ENCODE results near the gene CDK5RAP1.
"Not testable (repeated sequence)": the region's sequence is repeated elsewhere in the genome, so short reads cannot be mapped to it uniquely, and the experiment has no call there.

CDK5RAP1 gene

GRCh38 chr20:33418033-33418432 is 16.7 kb upstream of the CDK5RAP1 start:
- FAIRE-seq, result no peak

DNA sequence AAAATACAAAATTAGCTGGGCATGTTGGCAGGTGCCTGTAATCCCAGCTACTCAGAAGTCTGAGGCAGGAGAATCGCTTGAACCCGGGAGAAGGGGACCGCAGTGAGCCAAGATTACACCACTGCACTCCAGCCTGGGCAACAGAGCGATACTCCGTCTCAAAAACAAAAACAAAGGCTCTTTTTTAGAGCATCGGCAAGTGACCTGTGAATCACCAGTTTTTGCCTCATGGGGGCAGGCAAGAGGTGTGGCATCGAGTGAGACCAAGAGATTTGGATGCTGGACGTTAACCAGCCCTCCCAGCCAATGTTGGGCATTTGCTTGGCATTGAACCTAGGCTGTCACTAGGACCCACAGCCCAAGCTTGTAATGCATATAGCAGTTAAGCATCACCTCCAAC is 14.6 kb upstream of the CDK5RAP1 start:
- no peak for FAIRE-seq

GRCh38 chr20:33412484-33412838 is 11.1 kb upstream of the CDK5RAP1 start:
- FAIRE-seq, result no peak

- no peak for FAIRE-seq
Measured at GRCh38 chr20:33411711-33412483, 10.6 kb upstream of the CDK5RAP1 start.

DNA sequence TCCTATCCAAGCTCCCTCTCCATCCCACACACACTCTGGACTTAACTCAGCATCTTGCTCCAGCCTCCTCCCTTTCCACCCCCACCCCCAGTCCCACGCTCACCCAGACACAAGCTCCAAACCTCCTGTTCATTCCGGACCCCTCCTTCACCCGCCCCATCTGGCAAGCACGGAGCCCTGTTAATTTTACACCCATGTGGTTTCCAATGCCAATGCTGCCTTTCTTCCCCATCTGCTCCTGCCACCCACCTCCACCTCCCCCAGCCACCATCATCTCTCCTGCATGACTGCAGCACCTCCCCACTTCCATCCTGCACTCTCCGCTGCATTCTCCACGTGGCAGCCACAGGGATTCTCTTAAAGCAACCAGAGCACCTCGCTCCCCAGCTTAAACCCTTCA is 9.9 kb upstream of the CDK5RAP1 start:
- no peak for FAIRE-seq

DNA sequence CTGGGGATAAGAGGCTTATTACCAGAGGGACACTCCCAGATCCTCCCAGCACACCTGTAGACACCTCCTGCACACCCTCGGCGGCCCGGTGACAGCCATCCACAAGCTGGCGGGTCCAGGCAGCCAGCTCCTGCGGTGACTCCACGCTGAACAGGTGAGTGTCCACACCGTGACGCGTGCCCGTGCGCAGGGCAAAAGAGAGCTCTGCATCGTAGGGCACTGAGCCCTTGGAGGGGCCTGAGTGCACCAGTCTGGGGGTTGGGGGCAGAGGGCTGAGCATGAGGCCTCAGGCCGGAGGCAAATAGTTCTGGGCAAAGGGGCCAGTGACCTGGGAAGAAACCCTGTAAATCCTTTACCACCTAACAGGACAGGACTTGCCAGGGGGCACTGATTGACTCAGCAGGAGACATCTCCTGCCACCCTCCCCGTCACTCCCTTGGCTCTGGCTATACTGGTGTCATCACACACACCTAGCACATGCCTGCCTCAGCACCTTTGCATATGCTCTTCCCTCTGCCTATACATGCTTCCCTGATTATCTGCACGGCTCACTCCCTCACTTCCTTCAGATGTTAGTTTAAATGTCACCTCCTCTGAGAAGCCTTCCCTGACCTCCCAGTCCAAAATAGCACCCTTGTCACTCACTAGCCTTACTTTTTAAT is 8.9 kb upstream of the CDK5RAP1 start:
- no peak for FAIRE-seq

GRCh38 chr20:33408716-33409654 is 7.7 kb upstream of the CDK5RAP1 start:
- no peak for FAIRE-seq

DNA sequence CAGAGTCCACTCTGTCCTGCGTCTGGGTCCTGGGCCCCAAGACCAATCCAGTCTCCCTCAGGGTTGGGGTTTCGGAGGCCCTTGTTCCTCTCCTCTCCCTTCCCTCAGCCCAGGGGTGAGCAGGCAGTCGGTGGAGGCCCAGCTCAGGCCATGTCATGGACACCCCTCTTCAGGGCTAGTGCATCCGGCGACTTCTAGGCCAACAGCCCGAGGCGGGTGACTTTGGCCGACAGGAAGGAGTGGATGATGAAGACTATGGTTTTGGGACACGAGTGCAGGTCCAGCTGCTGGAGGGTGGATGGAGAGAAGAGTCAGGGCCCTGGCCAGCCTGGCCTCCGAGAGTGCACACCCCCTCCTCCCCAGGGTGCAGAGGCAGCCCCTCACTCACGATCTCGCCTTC is 7.0 kb upstream of the CDK5RAP1 start:
- FAIRE-seq, result no peak

- FAIRE-seq, result no peak
Measured at GRCh38 chr20:33407796-33408195, 6.5 kb upstream of the CDK5RAP1 start.

- FAIRE-seq, result no peak
Measured at GRCh38 chr20:33407251-33407650, 5.9 kb upstream of the CDK5RAP1 start.

GRCh38 chr20:33404281-33404680 is 3.0 kb upstream of the CDK5RAP1 start:
- no peak for FAIRE-seq

GRCh38 chr20:33401921-33402369 is 626 bp upstream of the CDK5RAP1 start:
- FAIRE-seq, result no peak

- FAIRE-seq, result no peak
Measured at GRCh38 chr20:33400812-33401183, 521 bp downstream of the CDK5RAP1 start.

DNA sequence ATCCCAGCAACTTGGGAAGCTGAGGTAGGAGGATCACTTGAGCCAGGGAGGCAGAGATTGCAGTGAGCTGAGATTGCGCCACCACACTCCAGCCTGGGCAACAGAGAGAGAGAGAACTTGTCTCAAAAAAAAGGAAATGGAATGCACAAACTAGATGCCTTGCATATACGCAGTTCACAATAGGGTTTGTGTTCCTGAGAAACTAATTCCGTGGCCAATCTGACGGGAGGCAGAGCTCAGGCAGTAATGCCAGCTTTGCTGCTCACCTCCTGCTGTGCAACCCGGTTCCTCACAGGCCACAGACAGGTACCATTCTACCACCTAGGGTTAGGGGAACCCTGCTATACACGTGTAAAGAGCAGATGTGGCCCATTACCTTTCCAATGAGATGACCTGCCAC is 1.4 kb downstream of the CDK5RAP1 start:
- no peak for FAIRE-seq

DNA sequence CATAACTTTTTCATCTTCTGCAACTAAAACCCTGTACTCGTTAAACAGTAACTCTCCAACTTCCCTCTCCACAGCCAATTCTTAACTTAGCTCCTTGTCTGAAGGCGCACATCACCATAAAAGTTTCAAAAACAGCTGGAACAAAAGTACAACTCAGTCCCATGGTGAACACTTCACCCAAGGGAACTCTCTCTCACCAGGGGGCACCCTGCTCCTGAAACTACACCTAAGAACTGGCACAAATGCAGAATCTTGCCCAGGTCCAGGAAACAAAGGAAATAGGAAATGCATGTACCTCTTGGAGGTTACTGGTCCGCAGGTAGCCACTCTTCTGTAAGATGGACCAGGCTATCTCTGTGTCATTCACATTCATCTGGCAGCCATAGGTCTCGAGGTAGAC is 6.6 kb downstream of the CDK5RAP1 start:
- no peak for FAIRE-seq

DNA sequence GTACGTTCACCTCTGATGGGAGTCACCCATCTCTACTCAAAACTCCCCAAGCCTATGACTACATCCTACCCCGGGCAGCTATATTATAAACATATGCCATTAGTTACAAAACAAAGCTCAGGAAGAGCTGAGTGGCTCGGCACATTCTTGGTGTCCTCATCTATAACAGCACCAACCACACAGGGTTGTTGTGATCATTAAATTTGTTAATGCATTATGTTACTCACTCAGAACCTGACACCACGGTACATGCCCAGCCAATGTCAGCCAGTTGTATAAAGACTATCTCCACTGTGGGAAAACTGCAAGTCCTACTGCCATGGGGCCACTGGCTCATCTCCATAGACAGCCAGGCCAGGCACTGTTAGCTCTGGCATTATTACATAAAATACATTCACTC is 7.7 kb downstream of the CDK5RAP1 start:
- no peak for FAIRE-seq

GRCh38 chr20:33391722-33392415 is 9.4 kb downstream of the CDK5RAP1 start:
- no peak for FAIRE-seq

DNA sequence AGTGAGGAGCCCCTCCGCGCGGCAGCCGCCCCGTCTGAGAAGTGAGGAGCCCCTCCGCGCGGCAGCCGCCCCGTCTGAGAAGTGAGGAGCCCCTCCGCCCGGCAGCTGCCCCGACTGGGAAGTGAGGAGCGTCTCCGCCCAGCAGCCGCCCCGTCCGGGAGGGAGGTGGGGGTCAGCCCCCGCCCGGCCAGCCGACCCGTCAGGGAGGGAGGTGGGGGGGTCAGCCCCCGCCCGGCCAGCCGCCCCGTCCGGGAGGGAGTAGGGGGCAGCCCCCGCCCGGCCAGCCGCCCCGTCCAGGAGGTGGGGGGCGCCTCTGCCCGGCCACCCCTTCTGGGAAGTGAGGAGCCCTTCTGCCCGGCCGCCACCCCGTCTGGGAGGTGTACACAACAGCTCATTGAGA is 12.0 kb downstream of the CDK5RAP1 start:
- not testable (repeated sequence) for FAIRE-seq

DNA sequence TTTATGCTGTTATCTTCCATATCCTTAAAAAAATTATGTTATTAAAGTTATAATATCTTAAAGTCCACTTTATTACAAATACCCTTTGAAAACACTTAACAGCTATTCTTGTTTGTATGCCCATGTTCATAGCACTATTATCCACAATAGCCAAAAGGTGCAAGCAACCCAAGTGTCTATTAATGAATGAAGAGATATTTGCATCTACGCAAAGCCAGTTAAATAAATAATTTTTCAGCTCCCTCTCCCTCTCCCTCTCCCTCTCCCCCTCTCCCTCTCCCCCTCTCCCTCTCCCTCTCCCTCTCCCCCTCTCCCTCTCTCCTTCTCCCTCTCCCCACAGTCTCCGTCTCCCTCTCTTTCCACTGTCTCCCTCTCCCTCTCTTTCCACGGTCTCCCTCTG is 13.1 kb downstream of the CDK5RAP1 start:
- no peak for FAIRE-seq

DNA sequence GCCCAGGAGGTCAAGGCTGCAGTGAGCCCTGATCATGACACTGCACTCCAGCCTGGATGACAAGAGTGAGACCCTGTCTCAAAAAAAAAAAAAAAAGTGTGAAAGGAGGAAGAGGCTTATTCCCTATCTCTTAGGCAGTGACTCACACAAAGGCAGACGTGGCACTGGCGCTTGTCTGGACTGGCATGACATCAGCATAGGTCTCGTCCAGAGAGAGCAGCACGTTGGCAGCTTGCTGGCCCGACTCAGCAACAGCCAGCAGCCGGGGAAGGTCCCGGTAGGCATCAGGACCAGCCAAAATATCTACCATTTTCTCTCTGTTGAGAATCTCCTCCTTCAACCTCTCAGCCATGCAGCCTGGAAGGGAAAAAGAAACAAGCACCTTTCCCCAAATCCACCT is 14.1 kb downstream of the CDK5RAP1 start:
- no peak for FAIRE-seq

GRCh38 chr20:33386673-33387072 is 14.6 kb downstream of the CDK5RAP1 start:
- FAIRE-seq, result no peak

DNA sequence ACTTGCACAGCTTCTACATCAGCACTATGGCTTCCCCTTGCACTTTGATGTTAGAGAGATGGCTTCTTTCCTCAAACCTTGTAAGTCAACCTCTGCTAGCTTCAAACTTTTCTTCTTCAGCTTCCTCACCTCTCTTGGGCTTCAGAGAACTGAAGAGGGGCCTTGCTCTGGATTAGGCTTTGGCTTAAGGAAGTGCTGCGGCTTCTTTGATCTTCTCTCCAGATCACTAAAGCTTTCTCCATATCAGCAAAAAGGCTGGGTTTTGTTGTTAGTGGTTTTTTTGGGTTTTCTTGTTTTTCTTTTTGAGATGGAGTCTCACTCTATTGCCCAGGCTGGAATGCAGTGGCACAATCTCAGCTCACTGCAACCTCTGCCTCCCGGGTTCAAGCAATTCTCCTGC is 24.0 kb downstream of the CDK5RAP1 start:
- FAIRE-seq, result no peak
